Motor neuron (in vitro differentiated cells): Measurements from ENCODE around the gene POP4. TPM values are rescaled to one million over a fixed set of nuclear protein-coding genes. Genes with fewer than 3 reads are reported as not detected.
A peak's percentile ranks its signal among the peaks of the same experiment; 100 is the strongest.

Experiments used
- ATAC-seq, 8 experiments: fragments of 200-7000 bp; cut with Tn5 transposase; replicated peaks in 6 of 8; 2 replicates each; pipeline ENCODE4 v1.8.0; 2021; ENCODE audit warnings: mild to moderate bottlenecking in 8 of 8, moderate library complexity in 8 of 8
- H3K27ac ChIP-seq, 2 donors: fragments of 250-450 bp; sonication (Bioruptor Pico); 2 replicates each; pipeline ENCODE4 v1.9.0; 2021; ENCODE audit warnings: antibody characterized with exemption in 2 of 2, mild to moderate bottlenecking in 2 of 2, moderate library complexity in 1 of 2
- H3K4me1 ChIP-seq, 2 donors: fragments of 250-450 bp; sonication (Bioruptor Pico); replicated peaks in 1 of 2; 2 replicates each; pipeline ENCODE4 v1.6.1; 2021; ENCODE audit warnings: antibody characterized with exemption in 2 of 2, mild to moderate bottlenecking in 2 of 2, moderate library complexity in 1 of 2
- H3K4me3 ChIP-seq, 5 donors: fragments of 250-450 bp; sonication (Bioruptor Pico); 2 replicates each; pipeline ENCODE4 v1.9.0; 2021; ENCODE audit warnings: antibody characterized with exemption in 5 of 5, mild to moderate bottlenecking in 5 of 5, moderate library complexity in 4 of 5
- WGBS, 10 experiments: fragments of 450-650 bp; shearing (Covaris generic); methylation state at CpG; one replicate each; pipeline ENCODE4 v1.0.0; 2022; 5-methylcytosine and 5-hydroxymethylcytosine counted together
- in situ Hi-C, 9 experiments: fragments of 400-800 bp; cut with MboI; loops; one replicate each; pipeline ENCODE4 v1.15.0; 2021; ENCODE audit warnings: low sequenced_read_pairs in 9 of 9, low pct_unique_long_range_greater_than_20kb in 2 of 9; ENCODE audit not compliant: unreplicated experiment in 9 of 9
- total RNA-seq, 8 experiments: library from RNA; unstranded; fragments of 300-600 nt; gene quantifications; 2 replicates each; pipeline versions ENCODE4 v1.2.3 to v1.2.4, GENCODE V29; 2022

The POP4 gene
- total RNA-seq, 8 experiments from 2014 or later = 38.2 to 115 (median 66.1) TPM

DNA sequence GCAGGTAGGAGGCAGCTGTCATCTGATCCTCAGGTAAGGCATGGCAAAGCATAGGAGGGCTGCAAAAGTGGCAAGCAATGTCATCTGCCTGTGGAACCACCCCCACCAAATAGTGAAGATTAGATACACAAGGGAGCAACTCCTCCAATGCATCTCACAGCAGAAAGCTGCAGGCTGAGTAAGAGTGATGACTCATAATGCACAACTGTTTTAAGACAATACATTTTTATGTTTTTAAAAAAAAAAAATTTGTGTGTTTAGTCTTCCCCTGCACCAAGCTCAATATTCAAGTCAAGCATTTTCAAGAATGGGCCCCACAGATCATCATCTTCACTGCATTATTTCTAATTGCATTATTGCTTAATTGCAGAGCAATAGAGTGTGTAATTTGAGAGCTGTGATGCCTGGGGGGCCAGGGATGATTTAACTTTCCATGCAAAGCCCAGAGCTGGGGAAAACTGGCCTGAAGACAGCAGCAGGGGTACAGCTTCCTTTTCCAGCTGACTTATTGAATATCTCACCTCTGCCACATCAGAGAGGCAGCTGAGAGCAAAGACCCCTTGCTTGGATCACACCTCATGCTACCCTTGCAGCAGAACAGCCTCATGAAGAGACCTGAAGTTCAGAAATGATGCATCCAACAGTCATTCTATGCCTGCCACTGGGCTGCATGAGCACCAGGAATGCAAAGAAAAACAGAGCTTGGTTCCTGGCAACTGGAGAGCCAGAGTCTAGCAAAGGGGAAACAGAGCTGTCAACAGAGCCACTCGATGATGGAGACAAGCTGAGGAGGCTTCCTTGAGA is 22.7 kb upstream of the POP4 start:
- Histone ChIP-seq H3K4me1 (no peaks in the 10 kb centered on the region), H3K4me3 (no peak overlapping the region), H3K27ac (no peak overlapping the region)
- in situ Hi-C loops = loop anchor here in 1 of 9 experiments (25.0 kb wide), 1 partner anchor 1121 kb away; no protein-coding TSS in a partner anchor
- 0 to 75% (median 47%) methylated on average over 1 of the region's 1 CpG; no CpG with 5 or more reads in 2 of the 10 experiments for WGBS, 10 experiments
- ATAC-seq = peak in 7 of 8 experiments; percentile 33 to 70 (median 65)

DNA sequence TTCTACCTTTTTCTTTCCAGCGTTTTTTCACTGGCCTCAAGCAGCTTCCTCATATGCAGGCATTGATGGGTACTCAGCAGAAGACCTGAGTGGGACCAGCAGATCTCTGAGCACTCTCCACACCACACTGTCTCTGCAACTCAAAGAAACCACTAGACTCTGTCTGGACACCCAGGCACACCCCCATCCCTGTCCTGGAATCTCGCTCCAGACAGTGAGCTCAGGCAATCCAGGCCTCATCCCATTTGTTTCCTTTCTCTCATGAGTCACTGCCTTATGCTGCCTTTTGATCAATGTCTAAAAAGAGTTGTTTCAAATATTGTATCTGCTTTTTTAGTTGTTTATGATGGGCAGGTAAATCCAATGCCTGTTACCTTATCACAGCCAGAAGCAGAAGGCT is 19.7 kb upstream of the POP4 start:
- in situ Hi-C loops = loop anchor here in 1 of 9 experiments (25.0 kb wide), 1 partner anchor 1124 kb away; no protein-coding TSS in a partner anchor
- 0 to 100% (median 63%) methylated on average over 1 to 2 of the region's 2 CpGs; no CpG with 5 or more reads in 2 of the 10 experiments for WGBS, 10 experiments
- peak in 1 of 8 experiments; percentile 13 for ATAC-seq
- no peaks in the 10 kb centered on the region for H3K4me1 ChIP-seq
- H3K27ac ChIP-seq = no peak overlapping the region
- no peak overlapping the region for H3K4me3 ChIP-seq

DNA sequence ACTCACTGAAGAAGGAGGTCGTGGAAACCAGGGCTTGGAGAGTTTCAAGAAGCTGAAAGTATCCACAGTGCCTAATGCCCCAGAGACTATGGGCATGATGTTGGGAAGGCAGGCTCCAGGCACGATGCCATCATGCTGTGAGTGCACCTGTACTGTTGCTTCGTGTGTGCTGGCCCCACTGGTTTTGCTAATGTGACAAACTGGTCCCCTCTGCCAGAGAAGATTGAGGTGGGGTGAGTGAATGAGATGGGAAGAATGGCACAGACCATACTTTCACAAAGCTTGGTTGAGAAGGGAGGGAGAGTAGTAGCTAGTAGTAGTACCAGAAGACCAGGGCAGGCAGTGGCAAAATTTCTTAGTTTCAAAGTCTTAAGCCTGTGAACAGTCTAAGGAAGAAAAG is 19.0 kb upstream of the POP4 start:
- 0 to 74% (median 42%) methylated on average over 1 to 3 of the region's 3 CpGs; no CpG with 5 or more reads in 2 of the 10 experiments for WGBS, 10 experiments
- H3K4me1 ChIP-seq = no peaks in the 10 kb centered on the region
- no peak for ATAC-seq

DNA sequence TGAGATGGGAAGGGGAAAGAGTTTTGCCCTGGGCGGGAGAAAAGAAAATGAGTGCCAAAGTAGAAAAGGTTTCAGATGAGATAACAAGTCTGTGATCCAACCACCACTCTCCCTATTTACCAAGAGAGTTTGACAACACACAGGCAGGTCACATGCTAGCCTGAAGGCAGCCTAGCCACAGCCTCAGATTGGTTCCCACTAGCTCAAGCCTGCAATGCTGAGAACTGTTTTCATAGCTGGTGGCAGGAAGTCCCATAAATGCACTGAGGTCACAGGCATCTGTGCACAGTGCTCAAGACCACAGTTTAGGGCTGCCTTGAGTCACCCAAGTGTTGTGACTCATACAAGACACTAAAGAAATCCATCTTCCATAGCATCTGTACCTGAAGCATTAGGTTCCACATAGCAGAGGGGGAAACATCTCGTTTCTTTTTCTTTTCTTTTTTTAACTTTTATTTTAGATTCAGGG is 18.5 kb upstream of the POP4 start:
- WGBS, 10 experiments = 0 to 80% (median 50%) methylated on average over 1 to 2 of the region's 2 CpGs; no CpG with 5 or more reads in 3 of the 10 experiments
- H3K27ac ChIP-seq = no peak overlapping the region
- in situ Hi-C loops = loop anchor here in 1 of 9 experiments (25.0 kb wide), 1 partner anchor 1125 kb away; no protein-coding TSS in a partner anchor
- peak in 6 of 8 experiments; percentile 40 to 93 (median 90) for ATAC-seq
- H3K4me3 ChIP-seq = no peak overlapping the region
- no peaks in the 10 kb centered on the region for H3K4me1 ChIP-seq

More for the DNA sequence above, 19.0 kb upstream of the POP4 start:
- Histone ChIP-seq H3K27ac (no peak overlapping the region), H3K4me3 (no peak overlapping the region)
- in situ Hi-C loops = loop anchor here in 1 of 9 experiments (25.0 kb wide), 1 partner anchor 1125 kb away; no protein-coding TSS in a partner anchor

DNA sequence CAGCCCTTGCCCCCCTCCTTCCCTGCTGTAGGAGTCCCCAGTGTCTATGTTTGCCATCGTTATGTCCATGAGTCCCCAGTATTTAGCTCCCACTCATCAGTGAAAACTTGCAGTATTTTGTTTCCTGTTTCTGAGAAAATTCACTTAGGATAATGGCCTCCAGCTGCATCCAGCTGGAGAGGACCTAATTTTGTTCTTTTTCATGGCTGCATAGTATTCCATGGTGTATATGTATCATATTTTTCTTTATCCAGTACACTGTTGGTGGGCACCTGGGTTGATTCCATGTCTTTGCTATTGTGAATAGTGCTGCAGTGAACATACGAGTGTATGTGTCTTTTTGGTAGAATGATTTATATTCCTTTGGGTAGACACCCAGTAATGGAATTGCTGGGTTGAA is 18.0 kb upstream of the POP4 start:
- ATAC-seq = no peak
- Histone ChIP-seq H3K4me3 (no peak overlapping the region), H3K4me1 (no peaks in the 10 kb centered on the region), H3K27ac (no peak overlapping the region)
- WGBS, 10 experiments = 20 to 100% (median 62%) methylated on average over 1 to 2 of the region's 2 CpGs; no CpG with 5 or more reads in 2 of the 10 experiments
- in situ Hi-C loops = loop anchor here in 1 of 9 experiments (25.0 kb wide), 1 partner anchor 1126 kb away; no protein-coding TSS in a partner anchor

DNA sequence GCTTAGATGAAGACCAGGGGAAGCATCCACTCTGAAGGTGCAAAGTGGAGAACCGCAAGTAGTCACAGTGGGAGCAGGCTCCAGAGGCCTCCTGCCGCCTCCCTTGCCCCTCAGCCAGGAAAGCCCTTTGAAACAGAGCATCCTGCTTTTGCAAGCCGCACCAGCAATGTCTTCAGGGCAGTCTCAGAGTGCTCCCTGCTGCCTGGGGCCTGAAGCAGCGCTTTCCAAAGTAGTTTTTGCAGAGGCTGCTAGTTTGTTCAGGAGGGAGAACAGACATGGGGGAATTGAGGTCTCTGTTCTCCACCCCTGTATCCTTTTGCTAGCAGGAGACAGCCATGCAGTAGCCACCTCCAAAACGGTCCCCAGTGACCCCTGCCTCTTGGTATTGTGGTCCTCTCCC is 15.8 kb upstream of the POP4 start:
- in situ Hi-C loops = loop anchor here in 1 of 9 experiments (25.0 kb wide), 1 partner anchor 1128 kb away; no protein-coding TSS in a partner anchor
- Histone ChIP-seq H3K27ac (no peak overlapping the region), H3K4me3 (no peak overlapping the region), H3K4me1 (peaks cover 6% of the 10 kb centered on the region in 2 donors)
- ATAC-seq = no peak
- WGBS, 10 experiments = 0 to 100% (median 50%) methylated on average over 1 to 4 of the region's 5 CpGs; no CpG with 5 or more reads in 3 of the 10 experiments

DNA sequence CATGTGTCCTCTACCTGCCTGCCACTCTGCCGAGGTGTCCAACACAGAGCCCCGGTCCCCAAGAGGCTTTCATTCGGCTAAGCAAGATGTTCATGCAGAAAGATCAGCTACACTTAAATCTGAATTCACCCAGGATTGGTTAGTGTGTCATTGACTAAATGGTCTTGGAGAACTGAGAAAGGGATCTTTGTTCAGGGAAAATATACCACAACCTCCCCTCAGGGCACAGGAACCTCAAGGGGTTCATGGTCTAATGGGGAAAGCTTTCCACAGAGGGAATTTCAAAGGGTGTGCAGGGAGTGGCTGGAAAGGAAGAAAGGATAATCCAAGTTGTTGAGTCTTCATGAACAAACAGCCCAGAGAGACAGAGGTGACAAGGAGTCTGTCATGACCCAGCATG is 14.4 kb upstream of the POP4 start:
- WGBS, 10 experiments = 60 to 100% (median 92%) methylated on average over 1 to 3 of the region's 3 CpGs; no CpG with 5 or more reads in 3 of the 10 experiments
- ATAC-seq = no peak
- H3K4me3 ChIP-seq = no peak overlapping the region
- peaks cover 20% of the 10 kb centered on the region in 2 donors for H3K4me1 ChIP-seq
- H3K27ac ChIP-seq = no peak overlapping the region
- in situ Hi-C loops = loop anchor here in 1 of 9 experiments (25.0 kb wide), 1 partner anchor 1129 kb away; no protein-coding TSS in a partner anchor

DNA sequence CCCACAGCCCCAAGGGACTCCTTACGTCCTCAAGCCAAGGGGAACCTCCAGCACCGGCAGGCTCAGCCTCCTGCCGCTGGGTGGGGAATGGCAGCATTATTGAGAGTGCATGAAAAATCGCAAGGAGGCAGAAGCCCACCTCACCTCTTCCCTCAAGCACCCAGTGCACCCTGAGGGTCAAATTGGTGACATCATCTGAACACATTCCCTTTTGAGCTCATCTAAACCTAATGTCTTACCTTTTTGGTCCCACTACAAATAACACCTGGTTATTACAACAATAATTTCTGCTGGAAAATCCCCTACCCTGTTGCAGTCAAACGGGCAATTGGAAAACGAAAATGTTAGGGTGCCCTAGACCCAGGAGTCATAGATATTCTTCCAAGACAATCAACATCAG is 12.2 kb upstream of the POP4 start:
- Histone ChIP-seq H3K4me1 (peaks cover 29 to 30% of the 10 kb centered on the region in 2 donors), H3K4me3 (no peak overlapping the region), H3K27ac (no peak overlapping the region)
- in situ Hi-C loops = loop anchor here in 1 of 9 experiments (25.0 kb wide), 1 partner anchor 1132 kb away; no protein-coding TSS in a partner anchor
- WGBS, 10 experiments = 33 to 93% (median 78%) methylated on average over 1 to 6 of the region's 6 CpGs; no CpG with 5 or more reads in 4 of the 10 experiments
- no peak for ATAC-seq

DNA sequence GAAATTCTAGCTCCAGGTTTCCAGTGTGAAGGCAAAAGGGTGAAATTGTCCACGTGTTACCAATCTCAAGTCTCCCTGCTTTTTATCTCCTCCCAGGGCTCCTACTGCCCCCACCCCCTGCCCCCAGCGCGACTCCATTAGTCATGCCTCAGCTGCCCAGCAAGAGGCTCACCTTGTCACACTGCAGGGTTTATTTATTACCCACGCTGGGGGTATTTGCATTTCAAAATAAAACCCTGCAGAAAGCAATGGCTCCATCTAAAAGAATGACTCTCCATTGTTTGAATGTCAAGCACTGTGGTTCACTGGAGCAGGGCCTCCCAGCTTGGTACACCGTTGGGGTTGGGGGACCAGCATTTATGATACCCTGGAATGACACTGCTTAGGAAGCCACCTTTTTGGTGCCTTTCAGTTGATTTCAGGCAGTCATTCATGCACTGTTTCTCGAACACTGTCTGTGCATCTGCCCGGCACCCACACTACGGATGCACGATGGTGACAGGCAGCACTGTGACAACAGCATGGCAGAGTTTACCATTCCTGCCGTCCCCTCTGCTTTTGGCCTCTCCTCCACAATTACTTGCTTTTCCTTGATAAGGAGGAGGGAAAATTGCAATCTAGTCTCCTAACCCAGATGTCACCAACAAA is 9.9 kb upstream of the POP4 start:
- peak in 7 of 8 experiments; percentile 40 to 85 (median 82) for ATAC-seq
- no peak overlapping the region for H3K4me3 ChIP-seq
- WGBS, 10 experiments = 2 to 40% (median 17%) methylated on average over 1 to 6 of the region's 10 CpGs; no CpG with 5 or more reads in 2 of the 10 experiments
- H3K27ac ChIP-seq = peak overlapping the region; percentile 54 to 56
- peaks cover 29 to 30% of the 10 kb centered on the region in 2 donors for H3K4me1 ChIP-seq
- in situ Hi-C loops = loop anchor here in 1 of 9 experiments (25.0 kb wide), 1 partner anchor 1134 kb away; no protein-coding TSS in a partner anchor

DNA sequence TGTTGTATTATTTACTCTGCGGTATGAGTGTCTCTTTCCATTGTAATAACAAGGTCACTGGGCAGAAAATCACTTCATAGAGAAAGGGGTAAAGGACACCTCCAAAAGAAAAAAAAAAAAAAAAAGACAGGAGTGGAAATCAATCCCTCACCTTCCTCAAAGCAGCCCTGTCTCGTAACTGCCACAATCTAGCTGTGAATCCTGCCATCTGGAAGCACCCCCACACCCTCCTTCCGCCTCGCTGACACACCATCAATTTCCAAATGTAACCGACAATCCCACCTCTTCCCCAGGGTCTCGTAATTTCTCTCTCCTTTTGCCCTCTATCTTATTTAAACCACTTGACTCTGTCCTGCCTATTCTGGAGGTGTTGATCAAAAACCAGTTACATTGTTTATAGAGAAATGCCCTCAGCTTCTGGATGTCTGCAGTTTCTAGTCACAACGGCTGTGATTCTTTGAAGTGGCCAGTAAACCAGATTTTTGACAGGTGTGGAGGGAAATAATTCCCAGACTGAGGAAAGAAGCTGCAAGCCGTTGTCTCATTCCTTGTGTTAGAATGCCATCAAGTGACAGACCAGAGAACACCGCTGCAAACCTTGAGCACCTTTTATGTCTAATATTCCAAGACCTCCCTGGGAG is 9.1 kb upstream of the POP4 start:
- H3K4me3 ChIP-seq = no peak overlapping the region
- WGBS, 10 experiments = 11 to 40% (median 20%) methylated on average over 1 to 9 of the region's 9 CpGs; no CpG with 5 or more reads in 1 of the 10 experiments
- H3K4me1 ChIP-seq = peaks cover 29 to 30% of the 10 kb centered on the region in 2 donors
- H3K27ac ChIP-seq = peak overlapping the region; percentile 54 to 56
- ATAC-seq = peak; percentile 44 to 68 (median 60)
- in situ Hi-C loops = loop anchor here in 1 of 9 experiments (25.0 kb wide), 1 partner anchor 1135 kb away; no protein-coding TSS in a partner anchor

DNA sequence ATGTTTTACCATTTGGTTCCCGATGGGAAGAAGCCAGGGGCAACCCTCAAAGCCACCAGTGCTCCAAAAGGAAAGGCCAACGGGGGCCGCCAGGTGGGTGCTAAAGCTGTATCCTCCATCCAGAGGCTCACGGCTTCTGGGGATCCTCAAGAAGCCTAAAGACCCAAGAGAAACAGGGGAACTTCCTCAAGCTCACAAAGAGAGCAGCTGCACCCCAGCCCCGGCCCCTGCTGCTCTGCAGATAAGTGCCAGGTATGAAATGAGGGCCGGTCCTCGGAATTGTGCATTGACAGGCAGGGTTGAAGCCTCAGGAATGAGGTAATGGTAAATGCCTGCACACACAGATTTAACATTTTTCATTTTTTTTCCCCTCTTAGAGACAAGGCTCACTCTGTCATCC is 8.0 kb upstream of the POP4 start:
- peak in 1 of 8 experiments; percentile 8 for ATAC-seq
- Histone ChIP-seq H3K4me1 (peaks cover 29 to 30% of the 10 kb centered on the region in 2 donors), H3K4me3 (no peak overlapping the region), H3K27ac (no peak overlapping the region)
- in situ Hi-C loops = loop anchor here in 1 of 9 experiments (25.0 kb wide), 1 partner anchor 1136 kb away; no protein-coding TSS in a partner anchor
- WGBS, 10 experiments = 40 to 100% (median 82%) methylated on average over 1 to 5 of the region's 7 CpGs; no CpG with 5 or more reads in 4 of the 10 experiments

DNA sequence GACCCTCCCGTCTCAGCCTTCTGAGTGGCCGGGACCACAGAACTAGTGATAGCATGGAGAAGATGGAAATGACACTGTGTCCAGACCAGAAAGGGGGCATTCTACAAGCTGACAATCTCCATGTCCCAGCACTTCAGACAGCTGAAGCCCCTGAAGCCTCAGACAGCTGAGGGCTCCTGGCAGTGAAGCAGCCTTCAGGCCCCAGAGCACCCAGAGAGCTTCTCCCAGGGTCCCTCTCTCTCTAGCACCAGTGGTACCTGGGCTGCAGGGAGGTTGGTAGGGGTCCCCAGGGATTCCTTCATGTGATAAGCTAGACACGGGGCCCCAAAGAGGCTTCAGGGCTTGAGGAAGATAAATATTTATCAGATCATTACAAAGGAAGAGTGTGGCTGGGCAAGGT is 7.6 kb upstream of the POP4 start:
- Histone ChIP-seq H3K4me1 (peaks cover 29 to 30% of the 10 kb centered on the region in 2 donors), H3K4me3 (no peak overlapping the region), H3K27ac (no peak overlapping the region)
- in situ Hi-C loops = loop anchor here in 1 of 9 experiments (25.0 kb wide), 1 partner anchor 1136 kb away; no protein-coding TSS in a partner anchor
- no peak for ATAC-seq
- WGBS, 10 experiments = 33 to 77% methylated on average over 1 to 3 of the region's 3 CpGs; no CpG with 5 or more reads in 8 of the 10 experiments
